SK-N-MC (cell line): ENCODE data around the gene GNE.

ENCODE experiments used
- EZH2 ChIP-seq: fragments of 200-600 bp; sonication (generic); IDR thresholded peaks from one replicate; pipeline ENCODE4 v1.6.1; 2017; ENCODE audit warnings: antibody characterized with exemption
- FOXP2 ChIP-seq: optimal IDR thresholded peaks from 2 replicates; pipeline ENCODE3; 2011; ENCODE audit warnings: mild to moderate bottlenecking, moderate library complexity; ENCODE audit not compliant: insufficient read depth; ENCODE audit errors: extremely low read length, control extremely low read depth
- POLR2AphosphoS5 ChIP-seq: IDR thresholded peaks from 2 replicates; pipeline ENCODE4 v1.6.1; 2012; ENCODE audit warnings: mild to moderate bottlenecking, low read depth, low read length, borderline replicate concordance

DNA sequence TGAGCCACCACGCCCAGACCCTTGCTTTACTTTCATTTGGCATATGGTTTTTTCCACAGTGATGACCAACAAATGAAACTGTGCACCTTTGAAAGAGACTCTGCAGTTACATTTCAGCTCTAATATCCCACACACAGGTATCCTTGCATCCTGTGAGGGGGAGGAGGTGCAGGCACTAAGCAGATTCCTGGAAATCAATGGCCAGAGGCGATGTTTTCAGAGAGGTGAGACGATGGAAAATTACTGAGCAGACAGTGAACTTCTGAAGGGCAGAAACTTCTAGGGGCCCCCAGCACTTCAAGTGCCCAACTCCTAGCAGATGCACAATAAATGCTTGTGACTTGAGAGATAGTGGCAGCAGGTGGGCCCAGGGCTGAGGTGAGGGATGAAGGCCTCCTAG lies 29.8 kb upstream of the GNE start:
- TF ChIP-seq POLR2AphosphoS5 (no peak), EZH2 (no peak), FOXP2 (no peak)
